K562 (cell line): Measurements from ENCODE around the gene ODC1. TPM values are rescaled to one million over a fixed set of nuclear protein-coding genes. Genes with fewer than 3 reads are reported as not detected.

Experiments
- ATAC-seq: fragments of 200-7000 bp; cut with Tn5 transposase; 3 replicates; pipeline ENCODE4 v1.9.1; 2020; ENCODE audit warnings: moderate library complexity
- BruUV-seq: library from RNA; stranded (reverse); fragments of 400-500 nt; replicated peaks from 2 replicates; lab custom pipeline; 2021; lab: Mats Ljungman, UMichigan
- CTCF ChIA-PET: fragments of 300-600 bp; formaldehyde crosslinking; extraction: SDS; loops from one replicate; lab custom pipeline; 2021; ENCODE audit warnings: low intra/inter-chr PET ratio; lab: Yijun Ruan, JAX
- POLR2A ChIA-PET: fragments of 300-600, 350-650 bp; sonication (Branson Sonifier 250); formaldehyde crosslinking; extraction: SDS; loops from one replicate; lab custom pipeline; 2021; ENCODE audit warnings: antibody characterized with exemption, inconsistent platforms; lab: Yijun Ruan, JAX
- DNase-seq, 4 experiments: peaks; one replicate each; pipeline versions ENCODE4 v3.0.0 to v3.0.0-alpha.2; 2011 to 2018; ENCODE audit warnings: low spot score in 3 of 4, mixed read lengths in 3 of 4; ENCODE audit errors: extremely low read depth in 1 of 4
- FAIRE-seq: peaks from 2 replicates; lab custom pipeline; 2011; peaks lifted over from hg19 to GRCh38; lab: Jason Lieb, UNC
- H2AFZ ChIP-seq: 2 replicates; pipeline ENCODE4 v1.6.0; 2011; ENCODE audit warnings: low read depth, low read length, control low read depth, inconsistent platforms
- H3K27ac ChIP-seq: fragments of 200-600 bp; 3 replicates; pipeline ENCODE4 v1.8.0; 2011; ENCODE audit warnings: low read depth, mild to moderate bottlenecking, control low read depth, inconsistent platforms, low read length, moderate library complexity, mixed read lengths; ENCODE audit errors: extremely low read depth
- H3K27me3 ChIP-seq, 2 experiments: fragments of 300-600 bp in 1 of 2; 2 replicates in 1 of 2; 3 replicates in 1 of 2; pipeline versions ENCODE4 v1.6.0 to v1.8.0; 2011; ENCODE audit warnings: inconsistent platforms in 2 of 2, low read length in 2 of 2, mild to moderate bottlenecking in 1 of 2, mixed read lengths in 1 of 2, moderate library complexity in 1 of 2; ENCODE audit not compliant: control insufficient read depth in 2 of 2, insufficient read depth in 2 of 2
- H3K36me3 ChIP-seq: fragments of 300-600 bp; 3 replicates; pipeline ENCODE4 v1.8.0; 2011; ENCODE audit warnings: mild to moderate bottlenecking, low read length, inconsistent platforms; ENCODE audit not compliant: control insufficient read depth, insufficient read depth
- H3K4me1 ChIP-seq, 2 experiments: fragments of 200-600 bp in 1 of 2; replicated peaks in 1 of 2; 2 replicates in 1 of 2; 3 replicates in 1 of 2; pipeline versions ENCODE4 v1.5.1 to v1.8.0; 2011; ENCODE audit warnings: inconsistent platforms in 2 of 2, low read length in 2 of 2, mild to moderate bottlenecking in 1 of 2, mixed read lengths in 1 of 2, moderate library complexity in 1 of 2; ENCODE audit not compliant: control insufficient read depth in 2 of 2, insufficient read depth in 2 of 2
- H3K4me2 ChIP-seq: 2 replicates; pipeline ENCODE4 v1.6.1; 2011; ENCODE audit warnings: low read length, control low read depth, inconsistent platforms, mixed read lengths; ENCODE audit not compliant: insufficient read depth
- H3K4me3 ChIP-seq: fragments of 200-600 bp; sonication (generic), shearing (Covaris generic); 2 replicates; pipeline ENCODE4 v1.5.1; 2016; ENCODE audit warnings: control low read depth, inconsistent platforms
- H3K79me2 ChIP-seq: fragments of 200-600 bp; 3 replicates; pipeline ENCODE4 v1.8.0; 2011; ENCODE audit warnings: low read length, inconsistent platforms; ENCODE audit not compliant: control insufficient read depth, insufficient read depth
- H3K9ac ChIP-seq, 2 experiments: 2 replicates each; pipeline versions ENCODE4 v1.6.0 to v1.6.1; 2011; ENCODE audit warnings: low read depth in 2 of 2, low read length in 2 of 2, control low read depth in 1 of 2, inconsistent platforms in 1 of 2, mild to moderate bottlenecking in 1 of 2, mixed read lengths in 1 of 2; ENCODE audit not compliant: insufficient read depth in 1 of 2
- H3K9me1 ChIP-seq: one replicate; pipeline ENCODE4 v1.6.0; 2011; ENCODE audit warnings: inconsistent platforms, mild to moderate bottlenecking, low read length, moderate library complexity; ENCODE audit not compliant: control insufficient read depth, insufficient read depth
- H3K9me3 ChIP-seq: replicated peaks from 2 replicates; pipeline ENCODE4 v1.5.1; 2011; ENCODE audit warnings: low read depth, low read length, inconsistent platforms; ENCODE audit not compliant: control insufficient read depth, insufficient read depth
- H4K20me1 ChIP-seq: replicated peaks from 2 replicates; pipeline ENCODE4 v1.6.1; 2011; ENCODE audit warnings: low read length, inconsistent platforms, mixed read lengths; ENCODE audit not compliant: control insufficient read depth, insufficient read depth
- BRCA1 ChIP-seq, 2 experiments: fragments of 450-650 bp in 1 of 2; sonication (generic) in 1 of 2; formaldehyde crosslinking in 1 of 2; IDR thresholded peaks; 2 replicates each; pipeline versions ENCODE4 v1.5.0 to v1.6.1; 2017 to 2020; ENCODE audit warnings: mild to moderate bottlenecking in 1 of 2, missing genetic modification reagents in 1 of 2
- CAMTA2 ChIP-seq: fragments of 250-450 bp; sonication (Bioruptor Pico); conservative IDR thresholded peaks from 2 replicates; pipeline ENCODE4 v1.5.1; 2022
- EHMT2 ChIP-seq: fragments of 450-650 bp; IDR thresholded peaks from 2 replicates; pipeline ENCODE4 v1.6.1; 2018; ENCODE audit warnings: antibody characterized with exemption
- ELK3 ChIP-seq: fragments of 450-650 bp; formaldehyde crosslinking; IDR thresholded peaks from 2 replicates; pipeline ENCODE4 v1.4.0; 2020; ENCODE audit warnings: mild to moderate bottlenecking
- GATA2 ChIP-seq: sonication (generic); formaldehyde crosslinking; IDR thresholded peaks from 2 replicates; pipeline ENCODE4 v1.4.0; 2020; ENCODE audit warnings: mild to moderate bottlenecking, missing genetic modification reagents
- GTF2A2 ChIP-seq: IDR thresholded peaks from 2 replicates; pipeline ENCODE4 v1.6.1; 2016; ENCODE audit warnings: mild to moderate bottlenecking, missing genetic modification characterization, missing compliant biosample characterization
- GTF2F1 ChIP-seq: IDR thresholded peaks from 2 replicates; pipeline ENCODE4 v1.6.1; 2011; ENCODE audit warnings: low read depth, low read length, improper control_type of control experiment
- KLF13 ChIP-seq: fragments of 450-650 bp; IDR thresholded peaks from 2 replicates; pipeline ENCODE4 v1.6.1; 2016; ENCODE audit warnings: missing genetic modification characterization, low read depth, mild to moderate bottlenecking, missing compliant biosample characterization, moderate library complexity, borderline replicate concordance
- MXI1 ChIP-seq: IDR thresholded peaks from 2 replicates; pipeline ENCODE4 v1.6.1; 2011; ENCODE audit warnings: low read depth, mild to moderate bottlenecking, improper control_type of control experiment, low read length
- RNF2 ChIP-seq: sonication (generic); IDR thresholded peaks from 2 replicates; pipeline ENCODE4 v1.6.1; 2016
- XRCC4 ChIP-seq: IDR thresholded peaks from one replicate; pipeline ENCODE4 v1.6.1; 2011; ENCODE audit not compliant: insufficient read depth, insufficient read length; ENCODE audit errors: extremely low read depth
- ZBTB2 ChIP-seq: fragments of 450-650 bp; IDR thresholded peaks from 2 replicates; pipeline ENCODE4 v1.6.1; 2016; ENCODE audit warnings: antibody characterized with exemption
- ZEB2 ChIP-seq: fragments of 450-650 bp; IDR thresholded peaks from 2 replicates; pipeline ENCODE4 v1.6.1; 2016
- ZNF212 ChIP-seq: fragments of 450-650 bp; formaldehyde crosslinking; IDR thresholded peaks from 2 replicates; pipeline ENCODE4 v1.4.0; 2020; ENCODE audit warnings: mild to moderate bottlenecking
- ZNF445 ChIP-seq: fragments of 250-450 bp; sonication (Bioruptor Pico); IDR thresholded peaks from 2 replicates; pipeline ENCODE4 v1.4.0; 2020; ENCODE audit warnings: low read depth, mild to moderate bottlenecking, moderate library complexity
- ZNF764 ChIP-seq: fragments of 250-450 bp; sonication (Bioruptor Pico); IDR thresholded peaks from 2 replicates; pipeline ENCODE4 v1.4.0; 2020; ENCODE audit warnings: low read depth, mild to moderate bottlenecking, moderate library complexity
- ZNF830 ChIP-seq: fragments of 250-450 bp; sonication (Bioruptor Pico); IDR thresholded peaks from 2 replicates; pipeline ENCODE4 v1.5.0; 2021; ENCODE audit warnings: mild to moderate bottlenecking
- WGBS: fragments of 100-300 bp; shearing (Covaris generic); methylation state at CpG from one replicate; pipeline ENCODE4 v1.1.6; 2016; ENCODE audit warnings: low coverage, mixed read lengths; ENCODE audit not compliant: insufficient coverage; ENCODE audit errors: missing lambda C conversion rate; 5-methylcytosine and 5-hydroxymethylcytosine counted together
- in situ Hi-C: fragments of 300-500 bp; cut with MboI; formaldehyde crosslinking; loops from 4 replicates; pipeline ENCODE4 v1.15.0; 2018; ENCODE audit warnings: inconsistent platforms, mixed read lengths
- intact Hi-C: fragments of 100-400 bp; cut with micrococcal nuclease; formaldehyde crosslinking; loops from 2 replicates; pipeline ENCODE4 v1.14.2; 2022
- polyA plus RNA-seq, 8 experiments: library from polyadenylated mRNA; depleted of rRNA in 4 of 8; stranded (reverse) in 5 of 8; unstranded in 3 of 8; fragments of >200 nt; fragmentation: Nextera tagmentation in 2 of 8; fragmentation: Illumina TruSeq in 1 of 8; extraction: Ambion mirVana in 2 of 8; extraction: Trizol in 1 of 8; gene quantifications; 2 replicates each; pipeline versions ENCODE4 v1.2.1 to v1.2.3, GENCODE V29; 2011 to 2014; ENCODE audit warnings: inconsistent platforms in 1 of 8, missing spikeins in 1 of 8
- total RNA-seq, 7 experiments: library from RNA; depleted of rRNA in 6 of 7; stranded (reverse); fragments of >200 nt in 6 of 7; fragmentation: Illumina TruSeq in 2 of 7; extraction: Trizol in 2 of 7; gene quantifications; 2 replicates each; pipeline versions ENCODE4 v1.2.1 to v1.2.3, GENCODE V29; 2011 to 2021; ENCODE audit warnings: low replicate concordance in 1 of 7

ODC1 gene
- total and polyA plus RNA-seq, 9 of the 15 experiments (the other 6 are each of a cell fraction or from before 2014, with no cell fraction given) = 142 to 563 (median 457) TPM

GRCh38 chr2:10410823-10411437 lies 37.2 kb downstream of the ODC1 start:
- ChIA-PET POLR2A (no interaction called here), CTCF (interaction anchor here (0.6 kb wide), 1 partner anchor 22 kb away, joined by 3 read pairs; no protein-coding TSS in a partner anchor)
- intact Hi-C loops = no loop called here
- no peak overlapping the region for H3K4me3 ChIP-seq
- 80% methylated on average over 13 of the region's 13 CpGs for WGBS
- H3K9me3 ChIP-seq = 0 out of 2 replicates have a peak, but pooled peaks cover 8% of the 10 kb centered on the region
- ATAC-seq = no peak
- H3K9me1 ChIP-seq = no peaks in the 10 kb centered on the region
- no peaks in the 10 kb centered on the region for H3K79me2 ChIP-seq
- no peak overlapping the region for H2AFZ ChIP-seq
- no peak for FAIRE-seq
- DNase-seq = no peak
- H3K9ac ChIP-seq = no peak overlapping the region
- H3K27ac ChIP-seq = no peak overlapping the region
- TF ChIP-seq BRCA1 (IDR thresholded peaks at IDR 0.05) = no peak
- no peak for TF ChIP-seq BRCA1 (CRISPR knock-in tag; IDR thresholded peaks at IDR 0.05)
- no peak for TF ChIP-seq MXI1
- no peak for TF ChIP-seq ELK3
- TF ChIP-seq GATA2 (CRISPR knock-in tag) = no peak
- no peak for TF ChIP-seq ZNF764
- TF ChIP-seq RNF2 = no peak
- TF ChIP-seq GTF2F1 = no peak
- TF ChIP-seq CAMTA2 (CRISPR knock-in tag) = no peak
- no peak for TF ChIP-seq ZEB2
- no peak for TF ChIP-seq ZBTB2
- no peak for TF ChIP-seq XRCC4
- TF ChIP-seq GTF2A2 (tag) = no peak
- no peak for TF ChIP-seq KLF13
- no peak for TF ChIP-seq ZNF212 (CRISPR knock-in tag)
- no peak for TF ChIP-seq ZNF830 (CRISPR knock-in tag)
- TF ChIP-seq EHMT2 = no peak
- no peak for TF ChIP-seq ZNF445 (CRISPR knock-in tag)
- TF ChIP-seq, all 486 proteins: peak for 0
- H3K4me2 ChIP-seq = no peak overlapping the region
- H4K20me1 ChIP-seq = no peaks in the 10 kb centered on the region
- in situ Hi-C loops = loop anchor here (10.0 to 25.0 kb wide), 2 partner anchors 149 to 266 kb away; no protein-coding TSS in a partner anchor
- BruUV-seq = no TSS peak
- H3K4me1 ChIP-seq = peaks cover 17 to 47% of the 10 kb centered on the region in 2 experiments; a peak in 4 of 5 replicates
- H3K27me3 ChIP-seq = no peaks in the 10 kb centered on the region
- H3K36me3 ChIP-seq = peaks cover 15% of the 10 kb centered on the region; the same call in 2 of the 3 replicates
